ENCODE measurements around the gene EGFR.
"Not testable (repeated sequence)": the region's sequence is repeated elsewhere in the genome, so short reads cannot be mapped to it uniquely, and the experiment has no call there.

The EGFR gene

DNA sequence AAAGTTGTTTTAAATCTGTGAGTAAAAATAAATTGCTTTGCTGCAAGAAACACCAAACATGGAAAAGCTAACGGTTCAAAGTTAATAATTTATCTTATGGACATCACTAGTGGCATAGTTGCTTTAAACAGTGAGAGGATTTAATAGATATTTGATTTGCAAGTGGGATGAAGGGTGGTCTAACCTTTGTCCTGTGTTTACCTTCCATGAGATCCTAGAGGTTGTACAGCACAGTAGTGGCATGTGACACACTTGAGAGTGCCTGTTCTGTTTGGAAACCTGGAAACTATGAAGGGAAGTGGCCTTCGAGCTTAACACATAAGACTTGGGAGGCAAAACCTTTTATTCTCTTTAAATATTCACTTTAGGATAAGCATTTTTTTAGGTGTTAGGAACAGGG, 16.0 kb downstream of the EGFR start:
- in situ Hi-C loops (cut with MboI; ENCODE audit: low sequenced_read_pairs), result no loop called here

DNA sequence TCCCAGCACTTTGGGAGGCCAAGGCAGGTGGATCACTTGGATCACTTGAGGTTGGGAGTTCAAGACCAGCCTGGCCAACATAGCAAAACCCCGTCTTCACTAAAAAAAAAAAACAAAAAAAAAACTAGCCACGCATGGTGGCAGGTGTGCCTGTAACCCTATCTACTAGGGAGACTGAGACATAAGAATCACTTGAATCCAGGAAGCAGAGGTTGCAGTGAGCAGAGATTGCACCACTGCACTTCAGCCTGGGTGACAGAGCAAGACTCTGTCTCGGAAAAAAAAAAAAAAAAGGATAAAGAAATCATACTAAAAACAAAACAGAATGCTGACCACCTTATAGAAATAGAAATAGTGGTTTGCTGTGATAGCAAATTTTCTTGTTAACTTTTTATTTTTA, 16.6 kb downstream of the EGFR start:
- in situ Hi-C loops (cut with MboI; ENCODE audit: low sequenced_read_pairs), result not testable (repeated sequence)

DNA sequence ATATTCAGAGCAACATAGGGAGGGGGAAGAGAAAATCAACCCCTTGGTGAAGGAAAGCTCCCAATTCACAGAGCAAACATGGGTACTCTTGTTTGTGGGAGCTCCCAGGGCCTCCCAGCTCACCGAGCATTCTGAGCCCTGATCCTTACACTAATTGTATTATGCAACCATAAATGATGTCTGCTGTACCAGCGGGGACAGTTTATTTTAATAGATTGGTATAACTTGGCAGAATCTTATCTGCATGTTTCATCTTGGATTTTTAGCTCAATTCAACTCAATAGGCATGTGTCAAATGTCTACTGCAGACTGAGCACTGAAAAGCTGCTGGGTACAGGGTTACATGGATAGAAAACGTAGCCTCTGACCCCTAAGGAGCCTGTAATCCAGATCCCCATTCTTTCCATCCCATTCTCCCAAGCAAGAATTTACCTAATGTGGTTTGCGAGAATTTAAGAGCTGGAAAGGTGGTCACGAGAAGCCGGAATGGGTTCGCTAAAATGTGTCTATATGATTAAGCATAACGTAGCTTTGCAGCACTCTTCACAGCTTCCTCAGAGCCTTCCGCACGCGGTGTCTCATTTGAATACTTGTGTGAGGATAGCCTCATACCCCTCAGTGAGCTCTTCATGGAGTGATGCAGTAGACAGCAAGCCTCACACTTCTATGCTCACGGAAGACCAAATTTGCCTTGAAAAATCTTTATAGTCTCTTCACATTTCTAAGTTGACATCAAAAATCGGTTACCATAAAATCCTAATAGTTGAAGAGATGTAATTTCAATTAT, 18.3 kb downstream of the EGFR start:
- in situ Hi-C loops (cut with MboI; ENCODE audit: low sequenced_read_pairs), result no loop called here

DNA sequence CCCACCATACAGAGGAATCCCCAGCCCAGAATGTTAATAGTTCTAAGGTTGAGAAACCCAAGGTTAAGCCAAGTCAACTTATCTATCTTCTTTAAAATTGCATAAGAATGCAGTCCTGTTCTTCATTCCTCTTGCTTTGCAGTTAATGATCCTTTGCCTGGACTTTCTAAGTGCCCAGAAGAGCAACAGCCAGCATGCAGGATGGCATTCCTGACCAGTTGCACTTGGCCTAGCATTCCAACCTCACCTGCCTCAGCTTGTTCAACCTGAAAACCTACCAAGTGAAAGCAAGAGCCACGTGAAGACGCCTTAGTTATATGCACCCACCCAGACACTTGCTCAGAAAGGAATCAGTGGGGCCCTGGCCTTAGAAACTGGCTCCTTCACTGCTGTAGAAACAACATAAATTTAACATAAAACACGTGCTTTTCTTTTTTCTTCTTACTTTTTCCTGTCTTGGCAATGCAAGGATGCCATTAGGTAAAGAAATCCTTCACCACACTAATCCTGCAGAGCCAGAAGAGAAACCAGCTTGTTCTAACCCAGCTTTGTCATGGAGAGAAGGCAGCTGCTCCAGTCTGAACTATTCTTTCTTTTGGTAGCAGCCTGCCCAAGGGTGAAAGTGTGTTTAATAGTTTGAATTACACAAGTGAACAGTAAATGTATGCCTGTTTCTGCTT, 25.0 kb downstream of the EGFR start:
- in situ Hi-C loops (cut with MboI; ENCODE audit: low sequenced_read_pairs), result no loop called here

DNA sequence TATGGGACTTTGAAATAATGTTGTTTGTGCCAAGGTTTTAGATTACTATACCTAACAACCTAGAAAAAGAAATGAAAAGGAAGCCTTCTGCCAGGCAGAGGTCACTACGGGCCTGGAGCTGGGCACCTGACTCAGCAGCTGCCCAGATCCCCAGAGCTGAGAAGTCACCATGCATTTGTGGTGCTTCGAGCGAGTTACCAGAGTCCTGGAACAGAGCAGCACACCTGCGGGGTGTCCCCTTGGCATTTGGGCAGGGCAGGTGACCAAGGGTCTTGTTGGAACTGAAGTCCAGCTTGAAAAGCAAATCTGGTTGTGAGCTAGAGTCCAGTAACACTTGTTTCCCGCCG, 25.5 kb downstream of the EGFR start:
- in situ Hi-C loops (cut with MboI; ENCODE audit: low sequenced_read_pairs), result no loop called here

DNA sequence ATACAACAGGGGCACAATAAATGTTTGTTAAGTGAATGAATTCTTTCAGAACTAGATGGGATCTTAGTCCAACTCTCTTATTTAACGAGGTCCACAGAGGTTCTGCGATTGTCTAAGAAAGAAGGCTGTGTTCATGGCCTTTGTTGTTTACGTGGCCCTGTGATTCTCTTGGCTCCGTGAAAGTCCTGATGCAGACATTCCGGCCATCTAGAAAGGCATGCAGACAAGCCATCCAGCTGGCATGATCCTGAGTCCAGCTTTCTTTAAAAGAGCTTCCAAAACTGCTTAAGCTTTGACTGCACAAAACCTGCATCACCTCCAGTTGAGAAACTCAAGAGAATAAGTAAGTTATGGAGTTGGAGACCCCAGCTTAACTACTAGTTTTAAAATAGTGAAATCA, 26.0 kb downstream of the EGFR start:
- in situ Hi-C loops (cut with MboI; ENCODE audit: low sequenced_read_pairs), result no loop called here

DNA sequence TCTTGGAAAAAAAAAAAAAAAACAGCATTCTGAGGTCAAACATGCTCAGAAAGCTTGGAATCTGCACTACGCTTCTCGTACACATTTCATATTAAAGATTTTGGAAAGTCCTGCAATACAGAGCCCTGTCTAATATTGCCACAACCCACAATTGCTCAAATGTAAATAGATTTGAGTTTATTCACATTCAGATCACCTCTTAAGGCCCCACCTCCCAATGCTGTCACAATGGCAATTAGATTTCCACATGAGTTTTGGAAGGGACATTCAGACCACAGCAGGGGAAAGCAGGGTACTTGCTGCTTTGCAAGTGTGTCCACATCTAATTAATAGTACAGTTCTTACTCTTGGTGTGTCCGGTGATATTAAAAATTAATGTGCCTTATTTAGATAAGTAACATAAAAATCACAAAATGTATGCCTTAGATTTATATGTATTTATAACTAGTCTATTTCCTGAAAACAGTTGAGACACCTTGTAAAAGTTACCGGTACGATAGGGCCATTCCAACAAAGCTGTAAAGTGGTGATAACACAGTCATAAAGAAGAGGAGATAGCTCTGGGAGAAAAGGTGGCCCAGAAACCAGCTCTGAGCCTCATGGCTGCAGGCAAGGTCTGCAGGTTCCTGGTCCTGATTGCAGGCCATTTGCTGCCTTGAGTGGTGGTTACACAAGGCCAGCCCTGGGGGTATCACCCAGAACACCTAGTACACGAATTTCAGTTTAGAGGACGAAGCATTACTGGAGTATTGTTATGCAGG, 27.9 kb downstream of the EGFR start:
- in situ Hi-C loops (cut with MboI; ENCODE audit: low sequenced_read_pairs), result no loop called here

DNA sequence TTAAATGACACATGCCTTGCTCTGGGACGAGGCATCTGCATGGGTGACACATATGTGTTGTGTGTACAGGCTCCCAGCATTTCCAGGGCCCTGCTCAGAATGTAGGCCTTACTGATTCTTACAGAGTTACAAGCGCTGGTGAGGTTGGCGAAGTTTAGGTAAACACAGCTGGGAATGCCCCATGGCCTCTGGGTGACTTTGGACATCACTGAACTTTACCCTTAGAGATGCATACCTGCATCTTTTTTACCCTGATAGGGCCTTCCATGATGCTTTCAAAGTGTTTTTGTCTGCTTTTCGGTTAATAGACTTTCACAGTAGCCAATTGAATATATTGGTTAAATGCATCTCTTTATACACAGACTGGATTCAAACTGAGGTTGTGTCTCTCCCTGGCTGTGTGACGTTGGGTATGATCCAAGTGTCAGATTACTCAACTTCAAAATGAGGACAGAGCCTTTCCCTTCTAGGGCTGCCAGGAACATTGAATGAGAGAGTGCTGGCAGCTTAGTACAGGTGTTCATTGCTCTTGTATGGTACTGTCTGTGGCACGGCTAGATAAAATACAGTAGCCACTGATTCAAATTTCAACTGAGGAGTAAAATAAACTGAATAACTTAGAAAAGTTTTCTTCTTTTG, 29.5 kb downstream of the EGFR start:
- in situ Hi-C loops (cut with MboI; ENCODE audit: low sequenced_read_pairs), result no loop called here

DNA sequence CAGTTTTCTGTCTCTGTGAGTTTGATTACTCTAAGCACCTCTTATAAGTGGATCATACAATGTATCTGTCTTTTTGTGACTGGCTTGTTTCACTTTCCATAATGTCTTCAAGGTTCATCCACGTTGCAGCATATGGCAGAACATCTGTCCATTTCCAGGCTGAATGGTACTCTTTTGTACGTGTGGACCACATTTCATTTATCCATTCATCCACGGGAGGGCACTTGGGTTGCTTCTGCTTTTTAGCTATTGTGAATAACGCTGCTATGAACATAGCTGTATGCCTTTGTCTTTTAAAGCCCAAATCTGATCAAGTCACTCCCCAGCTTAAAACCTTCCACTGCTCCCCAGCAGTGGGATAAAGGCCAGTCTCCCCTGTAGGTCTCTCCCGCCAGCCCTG, 31.5 kb downstream of the EGFR start:
- in situ Hi-C loops (cut with MboI; ENCODE audit: low sequenced_read_pairs), result no loop called here

DNA sequence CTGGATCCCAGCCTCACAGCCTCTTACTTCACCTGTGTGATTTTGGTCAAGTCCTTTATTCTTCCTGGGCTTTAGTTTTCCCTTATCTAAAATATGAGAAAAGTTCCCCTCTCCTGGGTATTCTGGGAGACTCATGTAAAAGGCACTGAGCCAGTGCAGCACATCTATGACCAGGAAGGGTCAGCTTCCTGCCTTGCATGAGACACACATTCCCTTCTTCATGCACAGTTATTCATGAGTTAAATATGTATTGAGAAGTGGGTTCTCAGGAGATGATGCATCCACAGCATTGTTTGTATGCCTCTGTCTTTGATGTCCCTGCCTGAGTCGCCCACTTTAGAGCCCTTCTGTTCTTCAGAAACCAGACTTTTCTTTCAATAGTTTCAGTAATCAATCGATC, 33.3 kb downstream of the EGFR start:
- in situ Hi-C loops (cut with MboI; ENCODE audit: low sequenced_read_pairs), result no loop called here

DNA sequence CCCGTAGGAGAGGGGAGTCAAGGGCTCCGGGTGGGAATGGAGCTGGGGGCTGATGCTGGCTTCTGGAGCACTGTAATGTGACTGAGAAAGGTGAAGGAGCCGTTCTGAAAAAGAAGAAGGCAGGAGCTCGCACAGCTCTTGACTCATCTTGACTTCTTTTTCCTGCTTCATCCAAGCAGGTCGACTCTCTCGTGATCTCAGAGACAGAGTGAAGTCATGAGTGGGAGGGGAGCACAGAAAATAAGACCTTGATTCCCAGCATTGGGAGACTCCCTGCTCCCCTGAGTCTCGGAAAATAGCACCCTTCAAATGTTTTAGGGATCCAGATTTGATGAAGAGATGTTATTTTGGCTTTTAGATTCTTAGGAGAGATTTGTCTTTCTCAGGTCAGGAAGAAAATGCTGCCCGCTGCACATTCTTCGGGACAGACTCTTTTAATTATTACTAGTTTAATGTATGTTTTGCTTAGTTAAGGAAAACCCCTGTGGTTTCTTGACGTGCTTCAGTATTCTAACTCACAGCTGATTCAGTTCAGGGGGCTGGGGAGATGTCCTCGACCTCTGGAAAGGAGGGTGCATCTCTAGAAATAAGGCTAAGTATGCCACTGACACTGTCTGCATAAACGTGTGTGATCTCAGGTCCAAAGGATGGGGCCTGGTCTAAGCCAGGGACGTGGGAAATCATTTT, 34.1 kb downstream of the EGFR start:
- in situ Hi-C loops (cut with MboI; ENCODE audit: low sequenced_read_pairs), result no loop called here

DNA sequence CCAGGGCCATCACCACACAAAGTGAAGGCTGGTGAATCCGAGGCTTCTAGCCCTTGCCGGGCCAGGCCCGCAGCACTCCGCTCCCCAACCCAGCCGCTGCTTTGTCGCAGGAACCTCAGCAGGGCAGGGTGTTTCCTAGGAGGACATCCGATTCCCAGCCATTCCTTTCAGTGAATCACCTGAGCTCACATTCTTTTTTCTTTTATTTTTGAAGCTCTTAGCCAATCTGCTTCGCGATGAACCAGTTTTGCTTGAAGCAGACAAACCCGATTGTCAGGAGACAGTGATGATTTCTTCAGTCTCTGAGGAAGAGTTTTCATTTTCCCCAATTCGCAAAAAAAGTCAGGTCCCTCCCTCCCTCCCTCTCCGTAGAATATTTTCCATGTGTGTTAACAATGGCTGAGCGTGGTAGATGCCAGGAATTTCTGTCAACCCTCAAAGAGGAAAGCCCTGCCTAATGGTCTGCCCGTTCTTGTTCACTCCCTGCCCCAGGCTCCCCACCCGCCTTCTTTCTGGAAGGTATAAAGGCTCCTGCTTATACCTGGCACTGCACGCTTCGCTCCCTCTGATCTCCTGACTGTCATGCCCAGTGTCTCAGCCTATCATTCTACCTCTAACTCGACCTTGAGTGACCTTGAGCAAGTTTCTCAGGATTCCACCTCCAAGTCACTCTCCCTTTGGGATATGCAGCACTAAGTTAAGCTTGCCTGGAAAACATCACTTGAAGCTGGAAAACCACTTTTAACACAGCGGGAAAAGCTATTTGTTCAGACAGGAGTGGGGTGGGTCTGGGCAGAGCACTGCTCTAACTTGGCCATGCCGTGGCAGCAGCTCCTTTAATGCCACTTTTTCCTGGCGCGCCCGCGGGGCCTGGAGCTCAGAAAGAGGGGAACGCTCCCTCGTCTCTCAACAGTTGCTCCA, 35.1 kb downstream of the EGFR start:
- in situ Hi-C loops (cut with MboI; ENCODE audit: low sequenced_read_pairs), result no loop called here

DNA sequence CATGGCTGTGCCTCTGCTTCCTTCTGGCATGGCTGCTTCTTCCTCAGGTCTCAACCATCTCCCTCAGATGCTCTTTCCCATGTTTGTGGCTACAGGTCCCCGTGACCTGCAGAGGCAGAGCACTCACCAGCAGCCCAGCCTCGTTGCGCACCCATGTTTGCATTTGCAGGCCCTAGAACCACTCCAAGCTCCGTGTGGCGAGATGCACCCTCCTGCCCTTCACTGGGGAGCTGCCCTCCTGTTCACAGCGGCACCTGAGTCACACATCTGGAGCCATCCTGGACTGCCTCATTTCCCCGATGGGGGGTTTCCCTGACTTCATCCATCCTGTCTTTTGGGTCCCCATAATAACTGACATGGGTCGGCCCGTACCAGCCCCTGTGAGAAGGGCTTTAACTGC, 35.9 kb downstream of the EGFR start:
- in situ Hi-C loops (cut with MboI; ENCODE audit: low sequenced_read_pairs), result no loop called here

DNA sequence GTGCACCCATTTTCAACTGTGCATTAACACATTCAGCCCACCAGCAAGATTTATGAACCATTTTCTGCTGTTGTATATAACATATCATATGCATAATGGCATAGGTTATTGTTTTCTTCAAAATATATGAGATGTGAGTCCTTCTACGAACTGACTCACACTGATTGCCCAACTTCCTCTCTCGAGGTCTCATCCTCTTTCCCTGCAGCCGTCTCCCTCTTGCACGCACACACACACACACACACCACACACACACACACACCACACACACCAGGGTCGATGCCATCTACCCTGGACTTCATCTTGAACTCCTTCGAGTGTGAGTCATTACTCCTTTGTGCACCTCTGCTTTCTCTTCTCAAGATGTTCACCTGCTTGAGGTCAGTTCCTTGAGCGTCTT, 36.7 kb downstream of the EGFR start:
- in situ Hi-C loops (cut with MboI; ENCODE audit: low sequenced_read_pairs), result no loop called here

DNA sequence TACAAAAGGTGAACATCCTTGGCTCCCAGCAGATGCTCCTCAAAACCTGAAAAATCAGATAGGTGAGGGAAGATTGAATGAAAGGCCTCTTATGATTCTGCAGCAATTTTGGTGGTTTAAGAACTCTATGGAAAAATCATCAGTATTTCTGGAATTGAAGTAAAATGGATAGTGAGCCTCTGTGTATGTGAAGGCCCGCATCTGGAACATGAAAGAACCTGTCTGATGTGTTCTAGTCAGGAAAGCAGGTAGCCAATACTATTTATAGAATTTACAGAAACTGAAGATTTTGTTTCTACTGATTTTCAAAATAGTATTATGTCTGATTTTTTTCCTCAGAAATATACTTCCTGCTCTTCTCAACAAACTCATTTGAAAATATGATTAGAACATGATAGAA, 37.3 kb downstream of the EGFR start:
- in situ Hi-C loops (cut with MboI; ENCODE audit: low sequenced_read_pairs), result no loop called here

DNA sequence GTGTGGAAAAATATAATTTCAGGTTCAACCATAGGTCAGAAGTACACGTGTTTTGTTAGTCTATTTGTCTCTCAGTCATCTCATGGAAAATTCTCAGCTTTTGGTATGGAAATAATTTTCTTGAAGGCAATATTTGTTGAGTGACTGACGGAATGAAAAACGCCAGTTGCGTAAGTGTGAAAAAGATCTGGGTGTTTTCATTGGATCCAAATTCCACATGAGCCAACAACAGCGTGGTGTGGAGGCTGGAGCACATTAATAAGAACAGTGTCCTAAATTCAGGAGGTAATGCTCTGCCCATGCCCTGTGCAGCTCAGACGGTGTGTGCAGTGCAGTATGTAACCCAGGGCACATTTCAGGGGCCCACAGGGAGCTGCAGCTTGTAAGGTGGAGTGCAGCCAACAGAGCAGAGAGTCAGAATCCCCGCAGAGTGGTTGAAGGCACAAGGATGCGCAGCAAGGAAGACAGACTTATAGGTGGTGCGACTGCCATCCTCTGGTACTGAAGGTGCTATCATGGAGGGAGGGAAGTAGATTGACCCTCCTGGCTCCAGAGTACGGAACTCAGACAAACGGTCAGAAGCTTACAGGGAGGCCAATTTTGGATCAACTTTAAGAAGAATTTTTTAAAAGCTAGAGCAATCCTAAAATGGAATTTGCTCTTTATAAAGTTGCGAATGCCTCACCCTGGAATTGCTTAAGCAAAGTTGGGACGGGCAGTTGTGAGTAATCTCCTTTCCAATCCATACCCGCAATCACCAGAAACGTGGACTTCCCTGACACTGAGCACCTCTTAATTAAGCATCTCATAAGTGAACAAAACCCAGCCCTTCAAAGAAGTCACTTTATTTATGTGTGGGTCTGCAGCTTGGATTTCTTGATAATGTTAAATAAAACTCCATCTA, 38.0 kb downstream of the EGFR start:
- in situ Hi-C loops (cut with MboI; ENCODE audit: low sequenced_read_pairs), result no loop called here

DNA sequence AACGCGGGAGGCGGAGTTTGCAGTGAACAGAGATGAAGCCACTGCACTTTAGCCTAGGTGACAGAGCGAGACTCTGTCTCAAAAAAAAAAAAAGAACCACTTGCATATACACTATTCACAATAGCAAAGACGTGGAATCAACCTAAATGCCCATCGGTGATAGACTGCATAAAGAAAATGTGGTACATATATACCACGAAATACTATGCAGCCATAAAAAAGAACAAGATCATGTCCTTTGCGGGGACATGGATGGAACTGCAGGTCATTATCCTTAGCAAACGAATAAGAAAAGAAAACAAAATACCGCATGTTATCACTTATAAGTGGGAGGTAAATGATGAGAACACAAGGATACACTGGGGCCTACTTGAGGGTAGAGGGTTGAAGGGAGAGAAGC, 39.5 kb downstream of the EGFR start:
- in situ Hi-C loops (cut with MboI; ENCODE audit: low sequenced_read_pairs), result no loop called here

DNA sequence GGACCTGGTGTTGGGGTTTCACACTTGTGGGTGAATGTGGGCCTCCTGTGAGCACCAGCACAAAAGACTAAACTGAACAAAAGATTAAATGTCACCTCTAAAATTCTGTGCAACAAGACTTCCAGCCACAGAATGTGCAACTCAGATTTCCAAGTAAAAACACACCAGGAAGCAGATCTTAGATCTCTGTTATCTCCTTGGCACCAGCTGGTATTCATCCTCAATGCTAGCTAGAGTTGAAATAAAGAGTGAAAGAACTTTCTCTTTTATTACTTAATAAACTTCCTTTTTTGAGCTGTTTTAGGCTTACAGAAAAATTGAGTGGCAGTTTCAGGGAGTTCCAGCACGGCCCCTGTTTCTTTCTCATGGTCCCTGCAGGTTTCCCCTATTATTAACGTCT, 40.2 kb downstream of the EGFR start:
- in situ Hi-C loops (cut with MboI; ENCODE audit: low sequenced_read_pairs), result no loop called here

DNA sequence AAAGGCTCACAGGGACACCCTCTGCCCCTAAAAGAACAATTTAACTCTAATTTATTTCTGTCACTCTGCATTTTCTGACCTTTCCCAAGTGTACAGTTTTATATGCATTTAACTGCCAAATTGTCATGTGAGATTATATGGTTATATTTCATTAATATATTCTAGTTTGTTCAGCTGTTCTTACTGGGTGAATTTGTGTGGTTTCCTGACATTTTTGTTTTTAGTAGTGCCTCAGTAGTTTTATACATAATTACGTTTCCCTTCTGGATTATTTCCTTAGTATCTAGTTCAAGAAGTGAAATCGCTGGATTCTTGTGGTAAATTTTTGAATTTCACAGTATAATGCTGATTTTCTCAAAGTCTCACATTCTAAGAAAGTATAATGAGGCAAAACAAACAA, 41.3 kb downstream of the EGFR start:
- in situ Hi-C loops (cut with MboI; ENCODE audit: low sequenced_read_pairs), result no loop called here

Data from HL-60/S4 treated with retinoic acid at 250 ng/mL for 4 days and 3 days (cell line).